T-helper 1 cell (primary cell): Measurements from ENCODE around the gene NXPE3.
"Not testable (repeated sequence)": the region's sequence is repeated elsewhere in the genome, so short reads cannot be mapped to it uniquely, and the experiment has no call there.

Experiments
- DNase-seq, 5 donors: peaks; one replicate each; pipeline ENCODE4 v3.0.0-alpha.2; 2012 to 2020

Gene NXPE3

GRCh38 chr3:101852983-101853840, 74.2 kb downstream of the NXPE3 start:
- DNase-seq: no peak

- no peak for DNase-seq
Observed at GRCh38 chr3:101853982-101854381, 75.0 kb downstream of the NXPE3 start.

GRCh38 chr3:101854608-101855304, 75.7 kb downstream of the NXPE3 start:
- DNase-seq: no peak

GRCh38 chr3:101857301-101857741, 78.3 kb downstream of the NXPE3 start:
- DNase-seq: no peak

- no peak for DNase-seq
Observed at GRCh38 chr3:101858464-101859030, 79.5 kb downstream of the NXPE3 start.

GRCh38 chr3:101859882-101860448, 81.0 kb downstream of the NXPE3 start:
- DNase-seq: no peak

GRCh38 chr3:101861212-101861788, 82.3 kb downstream of the NXPE3 start:
- no peak for DNase-seq

- no peak for DNase-seq
Observed at GRCh38 chr3:101861789-101862415, 82.9 kb downstream of the NXPE3 start.

- no peak for DNase-seq
Observed at GRCh38 chr3:101862416-101863165, 83.6 kb downstream of the NXPE3 start.

- DNase-seq: not testable (repeated sequence)
Observed at GRCh38 chr3:101864926-101865325, 85.9 kb downstream of the NXPE3 start.

GRCh38 chr3:101865751-101866509, 86.9 kb downstream of the NXPE3 start:
- no peak for DNase-seq

- DNase-seq: no peak
Observed at GRCh38 chr3:101867511-101867910, 88.5 kb downstream of the NXPE3 start.

GRCh38 chr3:101867996-101868395, 89.0 kb downstream of the NXPE3 start:
- DNase-seq: no peak

GRCh38 chr3:101868534-101869464, 89.8 kb downstream of the NXPE3 start:
- DNase-seq: no peak

- no peak for DNase-seq
Observed at GRCh38 chr3:101870138-101870537, 91.1 kb downstream of the NXPE3 start.

GRCh38 chr3:101873619-101874018, 94.6 kb downstream of the NXPE3 start:
- no peak for DNase-seq

GRCh38 chr3:101876142-101876541, 97.1 kb downstream of the NXPE3 start:
- DNase-seq: no peak
